GM12873 (cell line): ENCODE data around the gene CSNK2A3.

Experiments used
- TF ChIP-seq, protein P1 (sequence below): IDR thresholded peaks from 2 replicates; pipeline ENCODE4 v1.5.1; 2012; ENCODE audit warnings: low read depth, mild to moderate bottlenecking, moderate library complexity, low read length, control low read depth; ENCODE audit not compliant: insufficient read depth; ENCODE audit errors: missing control alignments

CSNK2A3 gene

DNA sequence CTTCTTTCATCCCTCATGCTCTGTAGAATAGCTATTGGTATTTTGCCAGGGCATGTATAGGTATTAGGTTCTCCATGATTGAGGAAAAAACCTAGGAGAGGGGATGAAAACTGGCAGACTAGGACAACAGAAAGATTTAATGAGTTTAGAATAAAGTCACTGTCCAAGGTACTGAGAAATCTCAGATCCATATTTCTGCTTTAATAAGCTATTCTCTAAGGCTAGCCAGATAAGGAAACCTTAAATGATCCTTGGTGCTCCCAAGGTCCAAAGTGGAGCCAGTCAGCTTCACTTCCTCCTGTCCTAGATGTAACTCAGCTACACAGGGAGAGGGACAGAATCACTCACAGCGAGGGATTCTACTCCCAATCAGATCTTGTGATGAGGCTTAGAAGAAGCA, 13.7 kb upstream of the CSNK2A3 start:
- TF ChIP-seq, protein P1, sequence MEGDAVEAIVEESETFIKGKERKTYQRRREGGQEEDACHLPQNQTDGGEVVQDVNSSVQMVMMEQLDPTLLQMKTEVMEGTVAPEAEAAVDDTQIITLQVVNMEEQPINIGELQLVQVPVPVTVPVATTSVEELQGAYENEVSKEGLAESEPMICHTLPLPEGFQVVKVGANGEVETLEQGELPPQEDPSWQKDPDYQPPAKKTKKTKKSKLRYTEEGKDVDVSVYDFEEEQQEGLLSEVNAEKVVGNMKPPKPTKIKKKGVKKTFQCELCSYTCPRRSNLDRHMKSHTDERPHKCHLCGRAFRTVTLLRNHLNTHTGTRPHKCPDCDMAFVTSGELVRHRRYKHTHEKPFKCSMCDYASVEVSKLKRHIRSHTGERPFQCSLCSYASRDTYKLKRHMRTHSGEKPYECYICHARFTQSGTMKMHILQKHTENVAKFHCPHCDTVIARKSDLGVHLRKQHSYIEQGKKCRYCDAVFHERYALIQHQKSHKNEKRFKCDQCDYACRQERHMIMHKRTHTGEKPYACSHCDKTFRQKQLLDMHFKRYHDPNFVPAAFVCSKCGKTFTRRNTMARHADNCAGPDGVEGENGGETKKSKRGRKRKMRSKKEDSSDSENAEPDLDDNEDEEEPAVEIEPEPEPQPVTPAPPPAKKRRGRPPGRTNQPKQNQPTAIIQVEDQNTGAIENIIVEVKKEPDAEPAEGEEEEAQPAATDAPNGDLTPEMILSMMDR, result no peak

DNA sequence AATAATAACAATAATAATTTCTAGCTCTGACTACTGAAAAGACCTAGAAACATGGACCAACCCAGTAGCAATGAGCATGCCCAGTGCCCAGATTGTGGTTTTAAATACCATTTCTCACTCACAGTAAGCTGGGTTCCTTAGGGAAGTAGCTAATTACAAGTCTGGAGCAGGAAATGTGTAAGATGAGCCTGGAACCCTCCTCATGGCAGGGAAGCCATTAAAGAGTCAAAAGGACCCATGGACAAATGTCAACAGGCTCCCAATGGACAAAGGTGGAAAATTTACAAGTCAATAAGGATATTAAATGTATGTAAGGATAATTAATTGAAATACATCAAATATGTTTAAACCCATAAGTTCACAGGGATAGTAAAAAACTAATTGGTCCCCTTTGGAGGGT, 10.6 kb upstream of the CSNK2A3 start:
- TF ChIP-seq, protein P1, result no peak

DNA sequence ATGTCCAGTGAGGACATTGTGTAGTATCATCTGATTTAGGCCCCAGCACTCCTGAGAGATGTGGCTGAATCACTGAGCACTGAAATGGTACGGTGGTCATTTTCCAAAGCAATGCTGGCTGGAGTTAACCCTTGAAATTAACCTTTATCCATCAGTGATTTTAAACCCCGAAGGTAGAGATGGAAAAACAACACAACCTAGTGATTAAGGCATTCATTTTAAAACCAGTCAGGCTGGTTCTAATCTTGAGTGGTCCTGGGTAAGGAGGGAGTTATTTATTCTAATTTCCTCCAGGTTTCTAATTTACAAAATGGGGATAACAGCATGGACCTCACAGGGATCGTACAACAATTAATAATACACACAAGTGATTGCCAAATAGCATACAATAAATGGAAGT, 6.6 kb upstream of the CSNK2A3 start:
- TF ChIP-seq, protein P1, result no peak

DNA sequence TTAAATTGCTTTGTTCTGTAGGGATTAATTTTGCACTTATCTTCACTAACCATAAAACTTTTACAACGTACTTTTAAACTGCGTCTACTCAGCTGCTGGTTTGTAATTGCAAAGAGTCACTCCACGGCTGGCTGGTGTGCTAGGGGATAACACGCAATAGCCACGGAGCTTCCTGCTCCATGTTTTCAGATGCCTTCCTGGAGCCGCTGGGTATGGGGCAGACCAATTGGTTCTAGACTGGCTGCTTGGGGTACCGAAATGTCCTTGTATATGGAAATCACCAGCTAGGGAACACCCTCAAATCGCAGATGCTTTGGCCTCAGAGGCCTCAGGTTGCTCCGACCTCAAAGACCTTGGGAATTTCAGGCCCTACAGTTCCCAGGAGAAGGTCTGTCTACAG, 3.8 kb upstream of the CSNK2A3 start:
- TF ChIP-seq, protein P1, result no peak

DNA sequence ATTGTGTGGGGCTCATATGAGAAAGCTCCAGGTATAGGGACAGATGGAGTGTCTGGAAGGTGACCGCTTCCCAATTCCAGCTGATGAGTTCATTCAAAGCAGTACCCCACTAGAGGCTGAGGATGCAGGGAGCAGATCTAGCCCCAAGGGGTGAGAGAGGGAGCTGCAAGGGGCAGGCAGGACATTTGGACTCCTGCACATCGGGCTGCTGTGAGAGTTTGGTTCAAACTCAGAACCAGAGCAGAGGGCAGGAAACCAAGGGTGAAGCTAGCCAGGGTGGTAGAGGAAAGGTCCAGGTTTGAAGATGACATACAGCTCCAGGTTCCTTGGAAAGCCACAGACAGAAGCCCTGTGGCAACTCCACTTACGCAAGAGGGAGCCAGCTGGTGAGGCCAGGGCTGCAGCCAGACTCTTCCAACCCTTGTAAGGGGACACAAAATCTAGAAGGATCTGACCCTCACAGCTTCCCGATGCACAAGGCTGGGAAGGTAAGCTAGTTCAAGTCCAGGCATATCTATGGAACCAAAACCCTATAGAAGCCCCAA, 1.9 kb downstream of the CSNK2A3 start:
- TF ChIP-seq, protein P1, result no peak

DNA sequence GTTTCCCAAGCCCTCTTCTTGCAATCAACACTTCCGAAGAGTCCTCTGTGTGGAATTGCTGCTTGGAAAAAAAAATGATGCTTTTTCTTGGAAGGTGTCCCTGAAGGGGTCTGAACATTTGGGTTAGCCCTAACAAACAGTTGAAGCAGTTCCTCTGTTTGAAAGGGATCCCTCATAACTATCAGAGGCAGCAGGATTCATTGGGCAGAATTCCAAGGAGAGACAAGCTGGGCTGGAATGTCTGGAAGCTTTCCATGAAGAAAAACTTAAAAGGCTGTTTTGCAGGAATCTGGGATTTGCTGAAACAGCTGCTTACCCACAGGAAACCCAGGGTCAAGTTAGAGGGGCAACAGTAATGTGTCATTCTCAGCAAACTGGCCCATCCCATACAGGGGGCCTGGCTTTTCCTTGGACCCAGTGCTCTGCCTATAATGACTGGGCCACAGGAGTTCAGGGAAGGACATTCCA, 3.1 kb downstream of the CSNK2A3 start:
- TF ChIP-seq, protein P1, result no peak

DNA sequence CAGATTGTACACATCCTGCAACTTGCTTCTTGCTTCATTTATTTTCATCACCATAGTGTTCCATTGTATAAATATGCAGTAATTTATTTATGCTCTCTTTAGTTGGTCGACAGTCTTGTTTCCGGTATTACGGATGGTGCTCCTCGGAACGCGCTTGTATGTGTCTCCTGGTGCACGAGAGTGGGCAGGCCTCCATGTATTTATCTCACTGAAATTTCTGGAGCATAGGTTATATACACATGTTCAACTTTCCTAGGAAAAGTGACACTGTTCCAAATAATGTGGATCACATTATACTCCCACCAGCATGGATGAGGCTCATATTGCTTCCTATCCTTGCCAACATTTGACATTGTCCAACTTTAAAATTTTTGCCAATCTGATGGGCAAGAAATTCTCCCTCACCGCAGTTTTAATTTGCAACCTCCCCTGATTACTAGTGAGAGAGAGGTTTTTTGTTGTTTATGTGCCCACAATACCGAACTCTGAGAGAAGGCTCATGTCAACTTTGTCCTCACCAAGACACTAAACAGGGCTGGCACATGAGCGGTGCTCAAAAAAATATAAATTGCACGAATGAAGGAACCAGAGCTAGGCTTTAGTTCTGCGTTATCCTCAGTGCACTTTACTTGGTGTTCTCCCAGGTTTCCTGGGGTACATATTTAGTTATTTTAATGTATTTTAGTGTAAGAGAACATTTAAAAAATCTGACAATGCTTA, 3.8 kb downstream of the CSNK2A3 start:
- TF ChIP-seq, protein P1, result no peak
